A549 (cell line): ENCODE measurements around the gene ACOT7.

Source experiments
- BHLHE40 ChIP-seq: IDR thresholded peaks from 2 replicates; pipeline ENCODE4 v1.6.1; 2012; ENCODE audit warnings: low read depth, low read length, inconsistent platforms
- CHD2 ChIP-seq: fragments of 150-350 bp; IDR thresholded peaks from 2 replicates; pipeline ENCODE4 v1.6.1; 2014; ENCODE audit warnings: low read length; ENCODE audit not compliant: partially characterized antibody
- CTCF ChIP-seq: fragments of >200 bp; sonication (Bioruptor Twin); formaldehyde crosslinking; IDR thresholded peaks from 3 replicates; pipeline ENCODE4 v1.5.1; 2016
- ELK1 ChIP-seq: fragments of 150-350 bp; IDR thresholded peaks from 2 replicates; pipeline ENCODE4 v1.6.1; 2014; ENCODE audit warnings: low read depth, mild to moderate bottlenecking, low read length
- JUNB ChIP-seq: fragments of >200 bp; sonication (Bioruptor Twin); formaldehyde crosslinking; IDR thresholded peaks from 2 replicates; pipeline ENCODE4 v1.6.1; 2016
- MAFK ChIP-seq: fragments of 450-650 bp; IDR thresholded peaks from 2 replicates; pipeline ENCODE4 v1.6.1; 2014; ENCODE audit not compliant: partially characterized antibody
- NFE2L2 ChIP-seq: fragments of 150-350 bp; conservative IDR thresholded peaks from 2 replicates; pipeline ENCODE4 v1.6.1; 2014; ENCODE audit warnings: low read length
- POLR2A ChIP-seq: IDR thresholded peaks from 2 replicates; pipeline ENCODE4 v1.6.1; 2012; ENCODE audit warnings: mild to moderate bottlenecking, low read length
- RAD21 ChIP-seq, 2 experiments: fragments of >200 bp in 1 of 2; sonication (Bioruptor Twin) in 1 of 2; formaldehyde crosslinking in 1 of 2; IDR thresholded peaks in 1 of 2; conservative IDR thresholded peaks in 1 of 2; 2 replicates in 1 of 2; 3 replicates in 1 of 2; pipeline ENCODE4 v1.6.1; 2012 to 2018; ENCODE audit warnings: inconsistent platforms in 1 of 2
- RCOR1 ChIP-seq: fragments of 150-350 bp; IDR thresholded peaks from 2 replicates; pipeline ENCODE4 v1.6.1; 2014; ENCODE audit warnings: antibody characterized with exemption, low read length, low read depth
- SREBF2 ChIP-seq: fragments of 450-650 bp; IDR thresholded peaks from 2 replicates; pipeline ENCODE4 v1.6.1; 2014; ENCODE audit warnings: mild to moderate bottlenecking, moderate library complexity
- TF ChIP-seq, protein P1 (sequence below): fragments of 200-600 bp; sonication (generic); IDR thresholded peaks from 2 replicates; pipeline ENCODE4 v1.6.1; 2016; ENCODE audit warnings: antibody characterized with exemption, mild to moderate bottlenecking, moderate library complexity

- no peak for TF ChIP-seq NFE2L2
- no peak for TF ChIP-seq BHLHE40
- no peak for TF ChIP-seq CTCF
- TF ChIP-seq MAFK = no peak
- TF ChIP-seq SREBF2 = no peak
- no peak for TF ChIP-seq CHD2
- no peak for TF ChIP-seq POLR2A
- no peak for TF ChIP-seq RCOR1
- TF ChIP-seq JUNB = no peak
- TF ChIP-seq RAD21 (conservative IDR thresholded peaks at IDR 0.05 in 1 of 2, IDR thresholded peaks at IDR 0.05 in 1 of 2) = no peak
- TF ChIP-seq, protein P1, sequence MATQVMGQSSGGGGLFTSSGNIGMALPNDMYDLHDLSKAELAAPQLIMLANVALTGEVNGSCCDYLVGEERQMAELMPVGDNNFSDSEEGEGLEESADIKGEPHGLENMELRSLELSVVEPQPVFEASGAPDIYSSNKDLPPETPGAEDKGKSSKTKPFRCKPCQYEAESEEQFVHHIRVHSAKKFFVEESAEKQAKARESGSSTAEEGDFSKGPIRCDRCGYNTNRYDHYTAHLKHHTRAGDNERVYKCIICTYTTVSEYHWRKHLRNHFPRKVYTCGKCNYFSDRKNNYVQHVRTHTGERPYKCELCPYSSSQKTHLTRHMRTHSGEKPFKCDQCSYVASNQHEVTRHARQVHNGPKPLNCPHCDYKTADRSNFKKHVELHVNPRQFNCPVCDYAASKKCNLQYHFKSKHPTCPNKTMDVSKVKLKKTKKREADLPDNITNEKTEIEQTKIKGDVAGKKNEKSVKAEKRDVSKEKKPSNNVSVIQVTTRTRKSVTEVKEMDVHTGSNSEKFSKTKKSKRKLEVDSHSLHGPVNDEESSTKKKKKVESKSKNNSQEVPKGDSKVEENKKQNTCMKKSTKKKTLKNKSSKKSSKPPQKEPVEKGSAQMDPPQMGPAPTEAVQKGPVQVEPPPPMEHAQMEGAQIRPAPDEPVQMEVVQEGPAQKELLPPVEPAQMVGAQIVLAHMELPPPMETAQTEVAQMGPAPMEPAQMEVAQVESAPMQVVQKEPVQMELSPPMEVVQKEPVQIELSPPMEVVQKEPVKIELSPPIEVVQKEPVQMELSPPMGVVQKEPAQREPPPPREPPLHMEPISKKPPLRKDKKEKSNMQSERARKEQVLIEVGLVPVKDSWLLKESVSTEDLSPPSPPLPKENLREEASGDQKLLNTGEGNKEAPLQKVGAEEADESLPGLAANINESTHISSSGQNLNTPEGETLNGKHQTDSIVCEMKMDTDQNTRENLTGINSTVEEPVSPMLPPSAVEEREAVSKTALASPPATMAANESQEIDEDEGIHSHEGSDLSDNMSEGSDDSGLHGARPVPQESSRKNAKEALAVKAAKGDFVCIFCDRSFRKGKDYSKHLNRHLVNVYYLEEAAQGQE = no peak
- no peak for TF ChIP-seq ELK1
Measured at GRCh38 chr1:6262555-6263420, 130.8 kb downstream of the ACOT7 start.
